ENCODE results near the gene GDPD2. TPM values are rescaled to one million over a fixed set of nuclear protein-coding genes. Genes with fewer than 3 reads are reported as not detected.

Gene GDPD2
- 0.03 to 0.10 TPM (median 0.05 TPM) in 3 of 5 replicates, not detected in the others for total RNA-seq (2022; extraction: Qiagen RNA extraction)

GRCh38 chrX:70422851-70423341, at the start of gene GDPD2:
GDPD2 (plus strand) TSS chrX:70423314; CDS start chrX:70424985, 1,671 bp downstream.

GRCh38 chrX:70444326-70444945, 21.3 kb downstream of the GDPD2 start, which contains the start of gene DLG3:
DLG3 (plus strand) TSS chrX:70444835; CDS start chrX:70445202, 367 bp downstream.

Other genes starting within 250 kb of the GDPD2 start
- not detected in 5 replicates for gene DGAT2L6, start 245.8 kb upstream of the GDPD2 start, total RNA-seq (2022; extraction: Qiagen RNA extraction)
- not detected in 5 replicates for gene AWAT1, start 188.7 kb upstream of the GDPD2 start, total RNA-seq (2022; extraction: Qiagen RNA extraction)
- 0.05 TPM in 1 of 5 replicates, not detected in the others for gene P2RY4, start 163.1 kb upstream of the GDPD2 start, total RNA-seq (2022; extraction: Qiagen RNA extraction)
- not detected in 5 replicates for gene ARR3, start 155.0 kb upstream of the GDPD2 start, total RNA-seq (2022; extraction: Qiagen RNA extraction)
- gene RAB41, start 141.1 kb upstream of the GDPD2 start, total RNA-seq (2022; extraction: Qiagen RNA extraction) = not detected in 5 replicates
- gene PDZD11, start 133.4 kb upstream of the GDPD2 start, total RNA-seq (2022; extraction: Qiagen RNA extraction) = 88.9 to 109 TPM (median 91.0 TPM) in 5 replicates
- 24.0 to 28.4 TPM (median 26.4 TPM) in 5 replicates for gene KIF4A, start 133.2 kb upstream of the GDPD2 start, total RNA-seq (2022; extraction: Qiagen RNA extraction)
- 4.7 to 7.2 TPM (median 6.5 TPM) in 5 replicates for gene DLG3, start 21.5 kb downstream of the GDPD2 start, total RNA-seq (2022; extraction: Qiagen RNA extraction)

Data from A549 treated with AZD2906 at 1 μM for 4 hours (cell line).